ENCODE measurements around the gene FCN2.

DNA sequence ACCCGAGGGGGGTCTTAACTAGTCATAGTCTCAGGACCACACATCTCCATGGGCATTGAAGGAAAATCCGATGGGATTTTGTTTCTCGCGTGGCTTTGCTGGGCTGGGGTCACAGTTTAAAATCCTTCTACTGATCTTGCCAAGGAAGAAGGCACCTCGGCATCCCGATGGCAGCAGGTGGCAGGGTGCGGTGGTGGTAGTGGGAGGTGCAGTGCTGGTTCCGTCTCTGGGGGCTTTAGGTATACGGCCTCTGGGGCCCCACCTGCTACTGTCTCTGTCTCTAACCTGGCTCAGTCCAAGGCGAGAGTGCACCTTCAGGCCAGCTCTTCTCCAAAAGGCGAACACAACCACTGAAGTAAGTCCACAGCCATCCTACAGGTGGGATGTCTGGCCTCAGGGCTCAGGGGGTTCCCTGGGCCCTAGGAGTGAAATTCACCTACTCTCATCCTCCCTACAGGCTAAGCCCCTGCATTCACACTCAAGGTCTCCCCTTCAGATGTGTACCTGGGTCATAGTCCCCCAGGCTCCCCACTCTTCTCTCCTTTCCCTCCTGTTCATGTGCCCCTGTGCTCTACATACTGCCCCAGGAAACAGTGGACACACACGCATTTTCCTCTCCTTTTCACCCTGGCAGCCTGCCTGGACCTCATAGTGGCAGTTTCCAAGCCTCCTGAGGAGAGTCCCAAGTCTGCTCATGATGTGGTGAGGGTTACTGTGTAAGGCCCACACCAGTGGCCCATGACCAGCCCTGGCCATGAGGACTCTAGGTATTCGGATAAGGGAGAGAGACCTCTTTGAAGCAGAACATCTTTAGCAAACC is 736 bp upstream of the FCN2 start:
- TF ChIP-seq POLR2A (IDR thresholded peaks at IDR 0.05): no peak
- TF ChIP-seq CTCF (IDR thresholded peaks at IDR 0.05): no peak
- no peak for TF ChIP-seq POLR2AphosphoS5 (IDR thresholded peaks at IDR 0.05)

All from upper lobe of left lung (tissue), 4 donors.